WTC11 (cell line): ENCODE results near the gene PSEN1. TPM values are rescaled to one million over a fixed set of nuclear protein-coding genes. Genes with fewer than 3 reads are reported as not detected.

Source experiments
- ATAC-seq: fragments of 200-7000 bp; cut with Tn5 transposase; 2 replicates; pipeline ENCODE4 v1.10.0; 2021; ENCODE audit warnings: mild to moderate bottlenecking, moderate library complexity
- CTCF ChIA-PET: fragments of 300-600 bp; sonication (Branson Sonifier 250); formaldehyde crosslinking; loops from one replicate; lab custom pipeline; 2021; ENCODE audit warnings: antibody characterized with exemption; lab: Charles Lee
- POLR2A ChIA-PET: fragments of 350-600 bp; sonication (Branson Sonifier 250); formaldehyde crosslinking; loops from one replicate; lab custom pipeline; 2021; ENCODE audit warnings: antibody characterized with exemption; lab: Charles Lee
- DNase-seq: peaks from one replicate; pipeline ENCODE4 v3.0.0; 2021; ENCODE audit warnings: low spot score
- H3K27ac Mint-ChIP-seq: 2 replicates; pipeline ENCODE4 v1.8.0; 2021; ENCODE audit warnings: mixed read lengths
- H3K27me3 Mint-ChIP-seq: 2 replicates; pipeline ENCODE4 v1.8.0; 2021; ENCODE audit warnings: low read depth, mild to moderate bottlenecking, moderate library complexity, mixed read lengths
- H3K36me3 Mint-ChIP-seq: 2 replicates; pipeline ENCODE4 v1.8.0; 2021; ENCODE audit warnings: mixed read lengths
- H3K4me1 Mint-ChIP-seq: 2 replicates; pipeline ENCODE4 v1.8.0; 2022; ENCODE audit warnings: mixed read lengths
- H3K4me3 Mint-ChIP-seq: 2 replicates; pipeline ENCODE4 v1.8.0; 2021; ENCODE audit warnings: mild to moderate bottlenecking, moderate library complexity, mixed read lengths
- H3K9me3 Mint-ChIP-seq: 2 replicates; pipeline ENCODE4 v1.8.0; 2021; ENCODE audit warnings: mixed read lengths
- ARID4B ChIP-seq: sonication (generic); formaldehyde crosslinking; IDR thresholded peaks from 2 replicates; pipeline ENCODE4 v1.8.0; 2023; ENCODE audit warnings: missing genetic modification reagents, mild to moderate bottlenecking, borderline replicate concordance
- ATF1 ChIP-seq: sonication (generic); formaldehyde crosslinking; IDR thresholded peaks from 2 replicates; pipeline ENCODE4 v1.8.1; 2023; ENCODE audit warnings: mild to moderate bottlenecking, moderate library complexity, missing genetic modification reagents
- CREM ChIP-seq: sonication (generic); formaldehyde crosslinking; IDR thresholded peaks from 2 replicates; pipeline ENCODE4 v1.8.1; 2022; ENCODE audit warnings: mild to moderate bottlenecking, missing genetic modification reagents, moderate library complexity
- ERG ChIP-seq: fragments of 250-450 bp; sonication (Bioruptor Pico); IDR thresholded peaks from 2 replicates; pipeline ENCODE4 v1.8.0; 2021; ENCODE audit warnings: mild to moderate bottlenecking
- HMGA2 ChIP-seq: fragments of 250-450 bp; sonication (Bioruptor Pico); IDR thresholded peaks from 2 replicates; pipeline ENCODE4 v1.4.0; 2021; ENCODE audit warnings: mild to moderate bottlenecking, moderate library complexity
- MAX ChIP-seq: sonication (generic); formaldehyde crosslinking; IDR thresholded peaks from 2 replicates; pipeline ENCODE4 v1.8.0; 2022; ENCODE audit warnings: mild to moderate bottlenecking, missing genetic modification reagents
- MLX ChIP-seq: sonication (generic); formaldehyde crosslinking; IDR thresholded peaks from 2 replicates; pipeline ENCODE4 v1.8.1; 2023; ENCODE audit warnings: mild to moderate bottlenecking, missing genetic modification reagents, moderate library complexity
- NR3C1 ChIP-seq: sonication (generic); formaldehyde crosslinking; conservative IDR thresholded peaks from 2 replicates; pipeline ENCODE4 v1.8.1; 2023; ENCODE audit warnings: low read depth, mild to moderate bottlenecking, missing genetic modification reagents
- RELA ChIP-seq: sonication (generic); formaldehyde crosslinking; IDR thresholded peaks from 2 replicates; pipeline ENCODE4 v1.8.1; 2022; ENCODE audit warnings: missing genetic modification reagents, mild to moderate bottlenecking, borderline replicate concordance
- USF2 ChIP-seq: sonication (generic); formaldehyde crosslinking; IDR thresholded peaks from 2 replicates; pipeline ENCODE4 v1.8.1; 2023; ENCODE audit warnings: mild to moderate bottlenecking, missing genetic modification reagents, moderate library complexity
- ZNF121 ChIP-seq: sonication (generic); formaldehyde crosslinking; IDR thresholded peaks from 2 replicates; pipeline ENCODE4 v1.8.0; 2023; ENCODE audit warnings: missing genetic modification reagents
- ZNF219 ChIP-seq: sonication (generic); formaldehyde crosslinking; IDR thresholded peaks from 2 replicates; pipeline ENCODE4 v1.8.0; 2023; ENCODE audit warnings: missing genetic modification reagents, mild to moderate bottlenecking, borderline replicate concordance
- ZNF232 ChIP-seq: sonication (generic); formaldehyde crosslinking; IDR thresholded peaks from 2 replicates; pipeline ENCODE4 v1.8.0; 2022; ENCODE audit warnings: mild to moderate bottlenecking, missing genetic modification reagents
- ZNF263 ChIP-seq: sonication (generic); formaldehyde crosslinking; IDR thresholded peaks from 2 replicates; pipeline ENCODE4 v1.8.1; 2022; ENCODE audit warnings: low read depth, mild to moderate bottlenecking, moderate library complexity, missing genetic modification reagents
- ZNF416 ChIP-seq: fragments of 250-450 bp; sonication (Bioruptor Pico); IDR thresholded peaks from 2 replicates; pipeline ENCODE4 v1.9.0; 2021; ENCODE audit warnings: mild to moderate bottlenecking, inconsistent platforms
- ZNF423 ChIP-seq: fragments of 250-450 bp; sonication (Bioruptor Pico); IDR thresholded peaks from 2 replicates; pipeline ENCODE4 v2.1.2; 2022; ENCODE audit warnings: mild to moderate bottlenecking, moderate library complexity
- ZNF532 ChIP-seq: fragments of 250-450 bp; sonication (Bioruptor Pico); IDR thresholded peaks from 2 replicates; pipeline ENCODE4 v1.9.0; 2021; ENCODE audit warnings: mild to moderate bottlenecking, borderline replicate concordance
- total RNA-seq: library from RNA; stranded (reverse); gene quantifications from 3 replicates; pipeline ENCODE4 v1.2.3, GENCODE V29; 2021
- TF ChIP-seq, protein P1 (sequence below): sonication (generic); formaldehyde crosslinking; IDR thresholded peaks from 2 replicates; pipeline ENCODE4 v1.8.0; 2022; ENCODE audit warnings: mild to moderate bottlenecking, missing genetic modification reagents
- TF ChIP-seq, protein P2 (sequence below): fragments of 250-450 bp; sonication (Bioruptor Pico); IDR thresholded peaks from 2 replicates; pipeline ENCODE4 v1.9.0; 2021; ENCODE audit warnings: moderate library complexity, mild to moderate bottlenecking, inconsistent platforms, borderline replicate concordance

The PSEN1 gene
- total RNA-seq, 1 experiment from 2014 or later, result 26.6 TPM

- TF ChIP-seq MAX (peak; percentile 22; the same call in 1 of the 2 replicates), ZNF232 (CRISPR knock-in tag) (no peak), NR3C1 (CRISPR knock-in tag) (0 out of 2 replicates have a peak, but pooled peaks have one; percentile 21)
These were observed 103.3 kb downstream of the PSEN1 start (continued) for GRCh38 chr14:73239393-73240241.

GRCh38 chr14:73240816-73241480 is 104.6 kb downstream of the PSEN1 start:
- ChIA-PET CTCF (interaction anchor here (0.6 to 2.2 kb wide), 3 partner anchors 9 to 43 kb away, joined by 6 read pairs; no protein-coding TSS in a partner anchor), POLR2A (no interaction called here)
- Mint-ChIP-seq H3K4me1 (peaks cover 35% of the 10 kb centered on the region), H3K27me3 (peaks cover 35% of the 10 kb centered on the region), H3K36me3 (no peaks in the 10 kb centered on the region; the same call in 1 of the 2 replicates), H3K9me3 (no peaks in the 10 kb centered on the region), H3K4me3 (no peak overlapping the region), H3K27ac (no peak overlapping the region)
- ATAC-seq (no peak), DNase-seq (no peak)
- TF ChIP-seq ATF1 (CRISPR knock-in tag) (no peak), RELA (CRISPR knock-in tag) (no peak), ERG (CRISPR knock-in tag) (no peak), ZNF121 (CRISPR knock-in tag) (no peak), ZNF263 (no peak), HMGA2 (CRISPR knock-in tag) (no peak), ZNF423 (CRISPR knock-in tag) (no peak), USF2 (CRISPR knock-in tag) (no peak), NR3C1 (CRISPR knock-in tag) (no peak), ARID4B (CRISPR knock-in tag) (no peak), CREM (no peak), MLX (CRISPR knock-in tag) (no peak), ZNF416 (CRISPR knock-in tag) (no peak), ZNF532 (CRISPR knock-in tag) (no peak), ZNF219 (CRISPR knock-in tag) (no peak)
- TF ChIP-seq, protein P1, sequence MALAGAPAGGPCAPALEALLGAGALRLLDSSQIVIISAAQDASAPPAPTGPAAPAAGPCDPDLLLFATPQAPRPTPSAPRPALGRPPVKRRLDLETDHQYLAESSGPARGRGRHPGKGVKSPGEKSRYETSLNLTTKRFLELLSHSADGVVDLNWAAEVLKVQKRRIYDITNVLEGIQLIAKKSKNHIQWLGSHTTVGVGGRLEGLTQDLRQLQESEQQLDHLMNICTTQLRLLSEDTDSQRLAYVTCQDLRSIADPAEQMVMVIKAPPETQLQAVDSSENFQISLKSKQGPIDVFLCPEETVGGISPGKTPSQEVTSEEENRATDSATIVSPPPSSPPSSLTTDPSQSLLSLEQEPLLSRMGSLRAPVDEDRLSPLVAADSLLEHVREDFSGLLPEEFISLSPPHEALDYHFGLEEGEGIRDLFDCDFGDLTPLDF (CRISPR knock-in tag), result no peak
- TF ChIP-seq, protein P2, sequence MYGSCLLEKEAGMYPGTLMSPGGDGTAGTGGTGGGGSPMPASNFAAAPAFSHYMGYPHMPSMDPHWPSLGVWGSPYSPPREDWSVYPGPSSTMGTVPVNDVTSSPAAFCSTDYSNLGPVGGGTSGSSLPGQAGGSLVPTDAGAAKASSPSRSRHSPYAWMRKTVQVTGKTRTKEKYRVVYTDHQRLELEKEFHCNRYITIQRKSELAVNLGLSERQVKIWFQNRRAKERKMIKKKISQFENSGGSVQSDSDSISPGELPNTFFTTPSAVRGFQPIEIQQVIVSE, result no peak
